Measurements from ENCODE around the gene MRPS27.

The MRPS27 gene

GRCh38 chr5:72256536-72256935 is 63.5 kb downstream of the MRPS27 start:
- DNase-seq (ENCODE audit: low read depth in 3 of 3) = no peak

DNA sequence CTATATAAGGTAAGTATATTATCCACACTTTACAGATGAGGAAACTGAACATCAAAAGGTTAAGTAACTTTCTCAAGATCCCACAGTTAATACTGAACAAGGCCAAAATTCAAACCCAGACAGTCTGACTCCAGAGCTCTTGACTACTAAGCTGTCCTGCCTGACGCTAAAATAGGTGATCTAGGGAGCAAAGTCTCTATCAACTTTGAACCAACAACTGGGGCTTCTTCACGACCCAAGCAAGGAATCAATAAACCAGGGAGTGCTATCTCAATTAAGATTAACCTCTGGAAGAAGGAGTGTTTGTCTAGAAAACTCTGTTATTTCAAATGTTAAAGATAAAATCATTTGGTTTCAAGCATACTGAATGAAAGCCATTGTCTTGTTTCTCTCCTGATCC is 64.4 kb downstream of the MRPS27 start:
- DNase-seq (ENCODE audit: low read depth in 3 of 3) = no peak

- no peak for DNase-seq (ENCODE audit: low read depth in 3 of 3)
Measured at GRCh38 chr5:72255237-72255636, 64.8 kb downstream of the MRPS27 start.

DNA sequence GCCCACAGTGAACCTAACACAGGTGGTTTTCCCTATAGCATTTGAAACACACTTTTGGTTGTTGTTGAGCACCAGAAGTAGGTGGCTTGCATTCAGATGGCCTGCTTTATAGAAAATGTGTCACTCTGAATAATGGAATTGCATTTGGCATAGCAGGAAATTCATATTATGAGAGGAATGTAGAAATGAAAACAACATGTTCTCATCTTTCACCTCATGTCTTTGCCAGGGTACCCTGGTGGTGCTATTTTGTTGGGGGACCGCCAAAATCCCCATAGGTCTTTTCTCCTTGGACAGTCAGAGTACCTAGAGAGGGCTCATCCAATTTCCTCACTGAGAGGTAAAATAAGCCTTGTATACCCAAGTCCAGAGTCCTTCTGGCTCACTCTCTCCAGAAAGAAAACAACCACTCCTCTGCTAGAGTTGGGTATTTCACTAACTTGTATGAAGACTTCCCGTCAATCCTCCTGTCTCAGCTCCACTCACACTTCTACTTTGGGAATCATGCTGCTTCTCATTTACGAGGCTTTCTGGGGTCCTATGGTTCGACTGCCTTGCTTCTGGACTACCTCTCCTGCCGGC is 67.4 kb downstream of the MRPS27 start:
- DNase-seq (ENCODE audit: low read depth in 3 of 3) = no peak

GRCh38 chr5:72252008-72252407 is 68.0 kb downstream of the MRPS27 start:
- no peak for DNase-seq (ENCODE audit: low read depth in 3 of 3)

DNA sequence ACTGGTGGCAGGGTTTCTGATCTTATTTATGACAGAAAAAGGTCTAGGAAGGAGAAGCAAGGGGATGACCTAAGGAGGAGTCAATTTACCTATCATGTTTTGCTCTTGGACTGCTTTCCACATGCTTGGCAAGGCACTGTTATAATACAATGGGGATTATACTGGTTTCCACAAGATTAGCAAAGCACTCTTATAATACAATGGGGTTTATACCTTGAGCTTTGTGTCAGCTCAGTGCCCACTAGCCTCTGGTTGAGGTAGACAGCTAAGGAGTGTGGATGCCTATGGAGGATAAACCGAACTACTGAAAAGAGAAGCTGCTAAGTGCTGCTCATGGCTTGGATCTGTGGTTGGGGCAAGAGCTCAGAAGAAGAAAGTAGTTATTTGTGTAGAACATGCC is 68.7 kb downstream of the MRPS27 start:
- no peak for DNase-seq (ENCODE audit: low read depth in 3 of 3)

GRCh38 chr5:72248410-72248981 is 71.5 kb downstream of the MRPS27 start:
- no peak for DNase-seq (ENCODE audit: low read depth in 3 of 3)

- no peak for DNase-seq (ENCODE audit: low read depth in 3 of 3)
Measured at GRCh38 chr5:72246954-72247442, 73.0 kb downstream of the MRPS27 start.

GRCh38 chr5:72245951-72246532 is 74.0 kb downstream of the MRPS27 start:
- DNase-seq (ENCODE audit: low read depth in 3 of 3) = no peak

DNA sequence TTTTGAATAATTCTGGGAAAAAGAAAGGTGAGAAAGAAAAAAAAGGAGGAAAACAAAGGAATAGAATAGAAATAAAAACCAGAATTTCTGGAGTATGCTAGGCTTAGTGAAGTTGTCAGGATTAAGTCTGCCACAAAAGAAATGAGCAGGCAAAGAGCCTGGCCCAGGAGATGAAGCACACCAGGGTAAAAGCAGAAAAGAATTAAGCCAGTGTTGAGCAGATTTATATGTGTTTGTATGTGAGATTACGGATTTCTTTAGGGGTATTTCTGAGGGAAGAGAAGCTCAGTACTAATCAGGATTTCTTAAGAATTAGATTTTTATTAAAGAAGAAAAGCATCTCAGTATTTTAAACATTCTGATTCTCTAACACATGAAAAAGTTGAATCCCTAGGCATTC is 74.5 kb downstream of the MRPS27 start:
- no peak for DNase-seq (ENCODE audit: low read depth in 3 of 3)

GRCh38 chr5:72244862-72245371 is 75.1 kb downstream of the MRPS27 start:
- no peak for DNase-seq (ENCODE audit: low read depth in 3 of 3)

- no peak for DNase-seq (ENCODE audit: low read depth in 3 of 3)
Measured at GRCh38 chr5:72243706-72244105, 76.3 kb downstream of the MRPS27 start.

DNA sequence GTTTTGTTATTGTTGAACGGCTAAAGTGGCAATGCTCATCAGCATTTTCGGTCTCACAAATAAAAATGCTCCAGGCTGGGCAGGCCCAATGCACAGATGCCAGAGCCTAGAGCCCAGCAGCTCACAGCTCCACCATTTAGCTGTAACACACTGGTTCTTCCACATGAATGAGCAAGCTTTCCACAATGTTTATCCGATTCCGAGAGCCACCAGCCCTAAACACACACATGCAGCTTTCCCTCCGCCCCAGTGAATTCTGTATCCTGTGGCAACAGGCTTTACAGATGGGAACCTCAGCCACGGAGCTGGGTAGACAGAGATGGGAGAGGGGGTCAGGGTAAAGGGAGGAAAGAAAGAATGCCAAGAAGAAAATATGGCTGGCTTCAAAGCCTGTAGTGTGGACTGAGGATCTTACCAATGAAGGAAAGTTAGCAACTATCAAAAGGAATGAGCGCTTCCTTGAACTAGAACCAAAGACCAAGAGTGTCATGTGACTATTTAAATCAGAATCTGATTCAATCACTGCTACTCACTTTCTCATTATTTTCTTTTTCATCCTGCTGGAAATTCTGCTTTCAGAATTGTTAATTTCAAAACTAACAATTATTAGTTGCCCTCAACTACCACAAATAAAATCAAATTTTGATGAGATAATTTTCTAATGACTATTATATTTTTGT is 77.1 kb downstream of the MRPS27 start:
- DNase-seq (ENCODE audit: low read depth in 3 of 3) = no peak

GRCh38 chr5:72241346-72242003 is 78.6 kb downstream of the MRPS27 start:
- DNase-seq (ENCODE audit: low read depth in 3 of 3) = no peak

DNA sequence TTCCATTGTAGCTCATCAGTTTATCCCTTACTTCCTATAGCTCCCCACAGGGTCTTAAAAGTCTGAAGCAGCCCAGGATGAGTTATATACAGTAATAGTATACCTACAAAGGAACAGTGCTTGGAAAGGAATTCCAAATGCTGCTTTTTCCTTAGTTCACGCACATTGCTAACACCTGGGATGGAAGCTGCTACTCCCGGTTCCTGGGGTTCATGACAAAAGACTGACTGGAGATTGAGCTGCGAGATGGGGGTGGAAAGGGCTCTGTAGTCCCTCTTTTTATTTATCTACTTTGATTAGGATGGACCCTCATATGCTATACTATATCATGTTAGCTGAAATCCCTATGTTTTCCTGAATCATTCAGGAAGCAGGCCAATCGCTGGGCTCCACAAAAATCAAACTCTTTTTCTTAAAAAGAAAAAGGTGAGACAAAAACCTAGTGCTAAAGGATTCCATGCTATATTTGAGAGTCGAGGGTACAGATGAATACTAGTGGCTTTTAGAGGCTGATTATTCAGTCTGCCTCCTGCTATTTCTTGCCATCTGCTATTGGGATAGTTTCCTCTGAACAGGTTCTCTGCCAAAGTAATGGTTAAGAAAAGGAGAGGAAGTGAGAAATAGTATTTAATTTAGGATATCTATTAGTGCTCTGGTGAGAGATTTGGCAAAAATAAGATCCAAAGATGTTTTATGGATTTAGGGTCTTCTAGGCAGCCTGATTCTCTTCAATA is 81.2 kb downstream of the MRPS27 start:
- no peak for DNase-seq (ENCODE audit: low read depth in 3 of 3)

DNA sequence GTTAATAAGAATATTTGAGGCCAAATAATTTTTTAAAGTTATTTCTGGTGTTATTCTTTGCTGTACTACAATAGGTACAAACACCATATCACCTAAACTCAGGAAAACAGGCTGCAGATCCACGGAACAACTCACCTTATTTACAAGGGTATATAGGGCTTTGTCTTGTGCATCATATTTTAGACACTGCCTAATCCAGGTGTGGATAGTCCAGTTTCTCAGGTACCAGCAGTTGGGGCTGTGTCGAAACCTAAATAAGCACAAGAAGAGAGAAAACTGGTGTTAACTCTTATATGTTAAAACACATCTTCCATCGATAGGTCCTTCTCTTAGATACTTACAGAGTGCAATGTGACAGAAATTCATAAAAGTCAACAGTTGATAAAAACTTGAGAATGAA is 82.2 kb downstream of the MRPS27 start:
- no peak for DNase-seq (ENCODE audit: low read depth in 3 of 3)

DNA sequence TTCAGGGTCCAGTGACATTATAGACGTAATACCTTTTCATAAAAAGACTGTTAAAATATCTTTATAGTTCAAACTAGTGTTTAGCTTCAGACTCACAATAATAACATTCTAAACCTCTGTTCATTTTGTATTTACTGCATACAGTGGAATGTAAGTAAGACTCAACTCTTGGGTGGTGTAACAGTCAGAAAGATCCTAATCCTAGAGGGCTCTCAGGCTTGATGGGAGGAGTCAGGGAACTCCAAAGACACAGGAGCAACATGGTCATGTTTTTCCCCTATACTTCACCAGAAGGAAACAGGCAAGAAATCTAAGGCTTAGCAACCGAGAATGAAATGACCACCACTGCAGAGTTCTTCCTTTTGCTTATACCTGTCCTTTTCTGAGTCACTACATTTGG is 82.6 kb downstream of the MRPS27 start:
- no peak for DNase-seq (ENCODE audit: low read depth in 3 of 3)

DNA sequence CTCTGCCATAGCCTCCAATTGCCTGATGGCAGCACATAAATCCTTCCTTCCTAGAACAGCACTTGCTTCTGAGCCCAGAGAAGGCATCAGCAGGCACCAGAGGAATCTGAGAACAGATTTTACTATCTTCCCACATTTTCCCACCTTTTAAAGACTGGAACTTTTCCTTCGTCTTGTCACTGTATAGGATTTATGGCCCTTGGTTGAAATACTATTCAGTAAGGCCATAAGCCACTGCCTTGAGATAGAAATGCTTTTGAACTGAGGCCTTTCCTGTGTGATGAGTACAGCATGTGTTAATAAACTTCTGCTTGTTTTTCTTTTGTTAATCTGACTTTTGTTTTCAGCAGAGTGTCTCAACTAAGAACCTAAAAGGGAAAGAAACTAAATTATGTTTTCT is 84.3 kb downstream of the MRPS27 start:
- DNase-seq (ENCODE audit: low read depth in 3 of 3) = no peak

DNA sequence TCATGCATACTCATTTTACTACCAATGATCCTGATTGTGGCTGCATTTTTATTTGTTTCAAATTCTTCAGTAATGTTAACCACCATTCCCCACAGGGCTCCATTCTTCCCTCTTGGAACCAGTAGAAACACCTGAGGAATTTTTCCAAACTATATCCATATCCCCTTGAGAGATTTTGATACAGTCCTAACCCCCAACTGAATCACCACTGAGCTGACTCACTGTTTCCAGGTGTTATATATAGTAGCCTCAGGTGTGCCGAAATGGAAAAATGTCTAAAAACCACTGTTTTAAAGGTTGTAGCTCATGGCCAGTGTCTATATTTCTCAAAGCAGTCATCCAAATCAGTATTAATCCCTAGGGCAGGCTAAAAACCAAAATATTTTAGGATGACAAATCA is 85.2 kb downstream of the MRPS27 start:
- DNase-seq (ENCODE audit: low read depth in 3 of 3) = no peak

DNA sequence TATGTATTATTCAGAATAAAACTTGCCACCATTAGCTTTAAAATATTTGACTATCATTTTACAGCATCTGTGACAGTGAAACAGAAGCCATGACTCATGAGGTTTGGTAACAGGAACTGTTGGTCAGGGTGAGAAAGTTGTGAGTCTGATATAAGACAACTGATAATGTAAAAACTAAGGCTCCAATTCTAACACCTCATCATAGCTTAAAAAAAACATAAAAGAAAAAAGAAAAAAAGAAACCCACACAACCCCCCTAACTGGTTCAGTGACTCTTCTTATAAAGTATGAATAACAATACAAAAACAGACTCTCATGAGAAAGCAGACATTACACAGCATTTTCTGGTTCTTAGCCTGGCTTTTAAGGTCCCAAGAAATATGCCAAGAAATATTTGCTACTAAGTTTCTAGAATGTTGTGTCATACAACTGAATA is 85.8 kb downstream of the MRPS27 start:
- DNase-seq (ENCODE audit: low read depth in 3 of 3) = no peak

DNA sequence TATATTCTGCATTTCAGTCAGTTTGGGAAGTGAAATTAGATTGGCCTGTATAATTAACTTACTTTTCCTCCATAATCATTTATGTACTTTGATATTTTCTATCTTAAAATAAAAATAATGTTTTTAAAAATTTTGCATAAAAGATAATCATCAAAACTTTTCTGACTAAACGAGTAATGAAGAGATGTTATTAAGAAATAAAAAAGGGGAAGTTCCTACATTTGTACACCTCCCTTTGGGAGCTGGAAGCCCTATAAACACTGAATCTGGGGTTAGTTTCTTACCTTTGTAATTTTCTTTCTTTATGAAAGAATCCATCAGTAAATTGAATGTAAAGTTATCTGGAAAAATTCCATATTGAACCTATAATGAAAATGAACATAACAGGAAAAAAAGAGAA is 86.2 kb downstream of the MRPS27 start:
- DNase-seq (ENCODE audit: low read depth in 3 of 3) = no peak

DNA sequence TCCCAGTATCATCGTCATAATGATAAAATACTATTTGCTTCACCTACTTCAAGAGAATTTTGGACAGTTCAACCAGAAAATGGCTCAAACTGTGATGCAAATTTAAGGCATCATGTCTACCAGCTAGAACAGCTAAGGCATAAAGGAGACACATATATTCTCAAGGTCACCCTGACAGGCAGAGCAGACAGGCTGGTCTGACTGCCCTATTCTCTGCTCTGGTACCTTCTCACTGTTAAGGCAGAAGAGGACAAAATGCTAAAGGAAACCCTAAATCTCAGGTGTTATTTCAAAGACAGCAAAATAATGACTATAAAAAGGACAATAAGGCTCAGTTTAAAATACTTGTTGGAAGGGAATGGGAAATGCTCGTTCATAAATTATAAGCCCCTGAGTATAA is 87.2 kb downstream of the MRPS27 start:
- no peak for DNase-seq (ENCODE audit: low read depth in 3 of 3)

All from stimulated activated CD4-positive, alpha-beta T cell treated with anti-CD3 and anti-CD28 coated beads, TNF-alpha, amount 100 ng/mL, for 48 hours (primary cell).